Activated T-helper 1 cell treated with anti-CD3 and anti-CD28 coated beads, Interleukin-12 subunit alpha, Interleukin-12 subunit beta, Interleukin-2, Interleukin-4 antibody, amounts not matched to agents 30 ng/mL and 10 ng/mL and 1 ng/mL, durations not matched to agents 14 hours and 24 hours and 36 hours (primary cell): Measurements from ENCODE around the gene TEX264. TPM values are rescaled to one million over a fixed set of nuclear protein-coding genes. Genes with fewer than 3 reads are reported as not detected.
A peak's percentile ranks its signal among the peaks of the same experiment; 100 is the strongest.

Experiments used
- DNase-seq: peaks from one replicate; pipeline ENCODE4 v3.0.0; 2021; ENCODE audit warnings: low spot score
- H3K27ac Mint-ChIP-seq: one replicate; pipeline ENCODE4 v1.8.0; 2021; ENCODE audit warnings: mild to moderate bottlenecking, mixed read lengths
- H3K27me3 Mint-ChIP-seq: one replicate; pipeline ENCODE4 v1.8.0; 2022; ENCODE audit warnings: mild to moderate bottlenecking, moderate library complexity, mixed read lengths; ENCODE audit not compliant: insufficient read depth
- H3K36me3 Mint-ChIP-seq: one replicate; pipeline ENCODE4 v1.8.0; 2021; ENCODE audit warnings: low read depth, mixed read lengths
- H3K4me1 Mint-ChIP-seq: one replicate; pipeline ENCODE4 v1.8.0; 2021; ENCODE audit warnings: low read depth, mixed read lengths
- H3K4me3 Mint-ChIP-seq: one replicate; pipeline ENCODE4 v1.8.0; 2021; ENCODE audit warnings: mild to moderate bottlenecking, moderate library complexity, mixed read lengths
- H3K9me3 Mint-ChIP-seq: one replicate; pipeline ENCODE4 v1.8.0; 2021; ENCODE audit warnings: mixed read lengths
- intact Hi-C: fragments of 100-400 bp; cut with micrococcal nuclease; formaldehyde crosslinking; loops from one replicate; pipeline ENCODE4 v1.15.1; 2024
- total RNA-seq: library from RNA; stranded (reverse); gene quantifications from 2 replicates; pipeline ENCODE4 v1.2.3, GENCODE V29; 2022

TEX264 gene
- total RNA-seq, 1 donor from 2014 or later, result 50.3 TPM

DNA sequence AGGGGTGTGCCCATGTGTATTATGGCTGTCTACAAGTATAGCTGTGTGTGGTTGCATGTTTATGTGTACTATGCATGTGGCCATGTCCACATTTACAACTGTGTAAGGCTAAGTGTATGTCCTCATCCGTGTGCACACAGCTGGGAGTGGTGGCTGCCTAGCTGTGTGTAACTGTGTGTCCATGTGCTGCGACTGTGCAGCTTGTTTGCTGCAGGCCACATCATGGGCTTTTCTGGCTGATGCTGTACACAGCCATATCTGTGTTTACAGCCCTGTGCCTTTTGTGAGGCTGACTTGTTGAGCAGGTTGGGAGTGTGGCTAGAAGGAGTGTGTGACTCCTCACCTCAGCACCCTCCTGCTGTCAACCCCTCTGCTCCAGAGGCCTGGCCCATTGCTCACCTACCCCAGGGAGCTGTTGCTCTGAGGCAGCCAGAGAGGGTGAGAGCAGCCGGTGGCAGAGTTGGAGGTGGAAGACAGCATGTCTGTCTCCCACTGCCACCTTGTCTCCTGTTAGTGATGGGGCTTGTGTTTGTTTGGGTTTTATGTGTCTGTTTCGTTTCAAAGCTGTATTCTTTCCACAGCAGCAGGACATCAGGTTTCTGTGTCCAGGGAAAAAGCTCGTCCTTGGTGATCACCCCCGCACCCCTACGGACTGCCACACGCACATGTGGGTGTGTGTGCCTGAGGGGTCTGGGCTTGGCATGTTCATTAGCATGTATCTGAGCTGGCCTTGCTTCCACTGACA lies 34.4 kb downstream of the TEX264 start:
- Mint-ChIP-seq H3K36me3 (peaks cover 10% of the 10 kb centered on the region), H3K4me3 (no peak overlapping the region), H3K27ac (no peak overlapping the region), H3K27me3 (peaks cover 4% of the 10 kb centered on the region), H3K9me3 (no peaks in the 10 kb centered on the region), H3K4me1 (peaks cover 8% of the 10 kb centered on the region)
- intact Hi-C loops, result no loop called here
- DNase-seq, result no peak

DNA sequence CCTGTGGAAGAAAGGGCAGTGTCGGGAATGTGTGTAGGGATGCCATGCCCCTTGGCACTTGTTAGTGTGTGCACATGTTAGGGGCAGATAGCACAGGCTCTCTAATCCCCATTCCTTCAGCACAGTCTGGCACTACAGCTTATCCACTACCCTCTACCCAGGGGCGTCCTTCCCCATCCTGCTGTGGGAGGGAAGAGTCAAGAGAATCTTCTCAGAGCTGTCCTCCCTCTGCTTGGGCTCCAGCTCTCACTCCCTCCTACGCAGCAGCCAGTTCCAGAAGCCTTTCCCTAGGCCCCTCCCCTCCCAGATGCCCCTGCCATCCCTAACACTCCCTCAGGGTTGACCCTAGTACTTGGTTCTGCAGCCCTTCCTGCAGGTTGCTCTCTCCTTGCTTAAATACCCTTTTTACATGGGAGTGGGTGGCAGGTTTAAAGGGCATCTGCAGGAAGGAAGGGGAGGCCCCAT lies 35.0 kb downstream of the TEX264 start:
- intact Hi-C loops, result no loop called here
- Mint-ChIP-seq H3K27ac (no peak overlapping the region), H3K9me3 (no peaks in the 10 kb centered on the region), H3K27me3 (peaks cover 4% of the 10 kb centered on the region), H3K4me1 (peaks cover 8% of the 10 kb centered on the region), H3K36me3 (peaks cover 10% of the 10 kb centered on the region), H3K4me3 (no peak overlapping the region)
- DNase-seq, result no peak

GRCh38 chr3:51706788-51707731 lies 36.0 kb downstream of the TEX264 start, which contains the start of gene GRM2:
GRM2 (plus strand) TSS chr3:51707068; CDS start chr3:51708984, 1,916 bp downstream.
- Mint-ChIP-seq H3K36me3 (peaks cover 10% of the 10 kb centered on the region), H3K9me3 (no peaks in the 10 kb centered on the region), H3K27me3 (peaks cover 4% of the 10 kb centered on the region), H3K4me1 (peaks cover 8% of the 10 kb centered on the region), H3K4me3 (no peak within 1 kb of the TSS), H3K27ac (no peak within 1 kb of the TSS)
- no peak for DNase-seq
- intact Hi-C loops, result no loop called here

DNA sequence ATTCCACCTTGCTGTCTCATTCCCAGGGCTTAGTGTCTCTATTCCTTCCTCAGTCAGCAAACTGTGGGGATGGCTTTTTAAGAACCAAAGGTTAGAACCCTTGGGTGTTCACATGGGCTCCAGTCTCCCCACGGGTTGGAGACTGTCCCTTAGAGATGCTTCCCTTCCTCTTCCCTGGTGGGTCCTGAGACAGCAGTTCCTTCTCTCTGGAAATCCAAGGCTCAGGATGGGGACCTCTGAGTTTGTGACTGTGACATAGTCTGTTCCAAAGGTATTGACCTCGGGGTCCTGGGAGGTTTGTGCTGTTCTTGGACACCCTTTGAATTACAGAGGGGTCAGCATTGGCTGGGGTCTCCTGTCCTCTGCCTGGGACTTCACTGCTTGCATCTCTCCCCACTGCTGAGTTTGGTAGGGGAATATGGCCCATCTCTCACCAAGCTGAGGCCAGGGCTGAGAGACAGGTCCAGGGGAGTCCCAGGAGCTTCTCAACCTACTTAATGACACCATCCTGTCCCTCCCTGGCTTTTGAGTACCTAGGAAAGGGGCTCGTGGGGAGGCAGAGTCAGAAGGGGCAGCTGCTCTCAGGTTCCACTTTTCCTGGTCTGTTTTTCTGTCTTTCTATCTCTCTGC lies 37.3 kb downstream of the TEX264 start:
- H3K4me3 Mint-ChIP-seq, result no peak overlapping the region
- no peaks in the 10 kb centered on the region for H3K9me3 Mint-ChIP-seq
- intact Hi-C loops, result loop anchor here (2.0 kb wide), 1 partner anchor 38 kb away; the partner anchor contains the start of gene TEX264
- peaks cover 8% of the 10 kb centered on the region for H3K4me1 Mint-ChIP-seq
- H3K27me3 Mint-ChIP-seq, result peaks cover 4% of the 10 kb centered on the region
- no peak for DNase-seq
- H3K36me3 Mint-ChIP-seq, result peaks cover 10% of the 10 kb centered on the region
- H3K27ac Mint-ChIP-seq, result no peak overlapping the region

DNA sequence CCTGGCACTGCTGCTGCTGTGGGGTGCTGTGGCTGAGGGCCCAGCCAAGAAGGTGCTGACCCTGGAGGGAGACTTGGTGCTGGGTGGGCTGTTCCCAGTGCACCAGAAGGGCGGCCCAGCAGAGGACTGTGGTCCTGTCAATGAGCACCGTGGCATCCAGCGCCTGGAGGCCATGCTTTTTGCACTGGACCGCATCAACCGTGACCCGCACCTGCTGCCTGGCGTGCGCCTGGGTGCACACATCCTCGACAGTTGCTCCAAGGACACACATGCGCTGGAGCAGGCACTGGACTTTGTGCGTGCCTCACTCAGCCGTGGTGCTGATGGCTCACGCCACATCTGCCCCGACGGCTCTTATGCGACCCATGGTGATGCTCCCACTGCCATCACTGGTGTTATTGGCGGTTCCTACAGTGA lies 38.0 kb downstream of the TEX264 start:
- Mint-ChIP-seq H3K4me3 (no peak overlapping the region), H3K9me3 (no peaks in the 10 kb centered on the region), H3K27me3 (peaks cover 4% of the 10 kb centered on the region), H3K36me3 (peaks cover 10% of the 10 kb centered on the region), H3K27ac (peak overlapping the region; percentile 35), H3K4me1 (peaks cover 8% of the 10 kb centered on the region)
- DNase-seq, result no peak
- intact Hi-C loops, result loop anchor here (2.0 kb wide), 1 partner anchor 38 kb away; the partner anchor contains the start of gene TEX264

GRCh38 chr3:51709675-51710074 lies 38.6 kb downstream of the TEX264 start:
- peak overlapping the region; percentile 62 for H3K4me3 Mint-ChIP-seq
- intact Hi-C loops, result loop anchor here (2.0 kb wide), 1 partner anchor 39 kb away; the partner anchor contains the start of gene TEX264
- peaks cover 4% of the 10 kb centered on the region for H3K27me3 Mint-ChIP-seq
- H3K27ac Mint-ChIP-seq, result peak overlapping the region; percentile 98
- H3K36me3 Mint-ChIP-seq, result peaks cover 4% of the 10 kb centered on the region
- peaks cover 8% of the 10 kb centered on the region for H3K4me1 Mint-ChIP-seq
- H3K9me3 Mint-ChIP-seq, result no peaks in the 10 kb centered on the region
- DNase-seq, result no peak

- intact Hi-C loops, result no loop called here
- no peak for DNase-seq
- Mint-ChIP-seq H3K9me3 (no peaks in the 10 kb centered on the region), H3K27ac (no peak overlapping the region), H3K27me3 (peaks cover 4% of the 10 kb centered on the region), H3K36me3 (peaks cover 2% of the 10 kb centered on the region), H3K4me3 (no peak overlapping the region), H3K4me1 (peaks cover 8% of the 10 kb centered on the region)
Measured at GRCh38 chr3:51710631-51711351, 39.7 kb downstream of the TEX264 start.

- Mint-ChIP-seq H3K36me3 (peaks cover 2% of the 10 kb centered on the region), H3K4me1 (peaks cover 8% of the 10 kb centered on the region), H3K27ac (no peak overlapping the region), H3K9me3 (no peaks in the 10 kb centered on the region), H3K4me3 (no peak overlapping the region), H3K27me3 (peaks cover 4% of the 10 kb centered on the region)
- intact Hi-C loops, result no loop called here
- no peak for DNase-seq
Measured at GRCh38 chr3:51711352-51712037, 40.4 kb downstream of the TEX264 start.

GRCh38 chr3:51712038-51712420 lies 41.0 kb downstream of the TEX264 start:
- DNase-seq, result no peak
- Mint-ChIP-seq H3K4me3 (no peak overlapping the region), H3K27ac (no peak overlapping the region), H3K27me3 (peaks cover 4% of the 10 kb centered on the region), H3K4me1 (peaks cover 8% of the 10 kb centered on the region), H3K36me3 (peaks cover 2% of the 10 kb centered on the region), H3K9me3 (no peaks in the 10 kb centered on the region)
- intact Hi-C loops, result no loop called here

DNA sequence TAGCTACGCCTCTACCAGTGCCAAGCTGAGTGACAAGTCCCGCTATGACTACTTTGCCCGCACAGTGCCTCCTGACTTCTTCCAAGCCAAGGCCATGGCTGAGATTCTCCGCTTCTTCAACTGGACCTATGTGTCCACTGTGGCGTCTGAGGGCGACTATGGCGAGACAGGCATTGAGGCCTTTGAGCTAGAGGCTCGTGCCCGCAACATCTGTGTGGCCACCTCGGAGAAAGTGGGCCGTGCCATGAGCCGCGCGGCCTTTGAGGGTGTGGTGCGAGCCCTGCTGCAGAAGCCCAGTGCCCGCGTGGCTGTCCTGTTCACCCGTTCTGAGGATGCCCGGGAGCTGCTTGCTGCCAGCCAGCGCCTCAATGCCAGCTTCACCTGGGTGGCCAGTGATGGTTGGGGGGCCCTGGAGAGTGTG lies 41.5 kb downstream of the TEX264 start:
- H3K27me3 Mint-ChIP-seq, result peaks cover 4% of the 10 kb centered on the region
- H3K36me3 Mint-ChIP-seq, result peaks cover 2% of the 10 kb centered on the region
- no peak overlapping the region for H3K4me3 Mint-ChIP-seq
- no peaks in the 10 kb centered on the region for H3K9me3 Mint-ChIP-seq
- peaks cover 8% of the 10 kb centered on the region for H3K4me1 Mint-ChIP-seq
- DNase-seq, result no peak
- intact Hi-C loops, result no loop called here
- H3K27ac Mint-ChIP-seq, result no peak overlapping the region

GRCh38 chr3:51712963-51713362 lies 41.9 kb downstream of the TEX264 start:
- peaks cover 3% of the 10 kb centered on the region for H3K27me3 Mint-ChIP-seq
- H3K4me1 Mint-ChIP-seq, result peaks cover 8% of the 10 kb centered on the region
- H3K27ac Mint-ChIP-seq, result no peak overlapping the region
- no peaks in the 10 kb centered on the region for H3K9me3 Mint-ChIP-seq
- H3K36me3 Mint-ChIP-seq, result peaks cover 2% of the 10 kb centered on the region
- no peak overlapping the region for H3K4me3 Mint-ChIP-seq
- DNase-seq, result no peak
- intact Hi-C loops, result no loop called here
